Mesenchymal stem cell (in vitro differentiated cells and primary cell): ENCODE results near the gene MKLN1.

Experiments used
- DNase-seq: peaks from one replicate; pipeline ENCODE4 v3.0.0-alpha.2; 2013
- H2AFZ ChIP-seq: one replicate; pipeline ENCODE4 v1.6.1; 2013; ENCODE audit warnings: low read depth, mild to moderate bottlenecking, control low read depth, inconsistent platforms, low read length, moderate library complexity
- H2AK5ac ChIP-seq: 2 replicates; pipeline ENCODE4 v1.6.1; 2013; ENCODE audit warnings: low read length, moderate library complexity, mild to moderate bottlenecking, inconsistent platforms; ENCODE audit not compliant: severe bottlenecking
- H2BK120ac ChIP-seq: one replicate; pipeline ENCODE4 v1.6.1; 2013; ENCODE audit warnings: low read depth, mild to moderate bottlenecking, inconsistent platforms, low read length, moderate library complexity
- H2BK12ac ChIP-seq, 2 experiments: one replicate each; pipeline ENCODE4 v1.6.1; 2013; ENCODE audit warnings: inconsistent platforms in 2 of 2, low read length in 2 of 2, mild to moderate bottlenecking in 2 of 2, moderate library complexity in 2 of 2, control low read depth in 1 of 2
- H2BK15ac ChIP-seq: one replicate; pipeline ENCODE4 v1.6.1; 2013; ENCODE audit warnings: mild to moderate bottlenecking, low read depth, inconsistent platforms; ENCODE audit not compliant: poor library complexity, severe bottlenecking
- H2BK5ac ChIP-seq: 2 replicates; pipeline ENCODE4 v1.6.1; 2013; ENCODE audit warnings: low read depth, mild to moderate bottlenecking, low read length, control low read depth, inconsistent platforms; ENCODE audit not compliant: poor library complexity, severe bottlenecking
- H3K14ac ChIP-seq, 2 experiments: one replicate each; pipeline ENCODE4 v1.6.1; 2013; ENCODE audit warnings: inconsistent platforms in 2 of 2, low read length in 2 of 2, control low read depth in 1 of 2, mild to moderate bottlenecking in 1 of 2, moderate library complexity in 1 of 2
- H3K18ac ChIP-seq, 2 experiments: one replicate each; pipeline ENCODE4 v1.6.1; 2013; ENCODE audit warnings: inconsistent platforms in 2 of 2, low read length in 2 of 2, control low read depth in 1 of 2, low read depth in 1 of 2, mild to moderate bottlenecking in 1 of 2
- H3K23ac ChIP-seq, 2 experiments: one replicate each; pipeline ENCODE4 v1.6.1; 2013; ENCODE audit warnings: inconsistent platforms in 2 of 2, low read length in 2 of 2, mild to moderate bottlenecking in 2 of 2, moderate library complexity in 2 of 2, control low read depth in 1 of 2
- H3K27ac ChIP-seq: 2 replicates; pipeline ENCODE4 v1.5.1; 2013; ENCODE audit warnings: mild to moderate bottlenecking, moderate library complexity, low read length, control low read depth, inconsistent platforms; ENCODE audit not compliant: poor library complexity, severe bottlenecking
- H3K27me3 ChIP-seq, 2 experiments: 2 replicates each; pipeline versions ENCODE4 v1.6.1 to v1.7.0; 2013; ENCODE audit warnings: low read length in 2 of 2, mild to moderate bottlenecking in 2 of 2, moderate library complexity in 2 of 2, control low read depth in 1 of 2, inconsistent platforms in 1 of 2; ENCODE audit not compliant: control insufficient read depth in 1 of 2, insufficient read depth in 1 of 2
- H3K36me3 ChIP-seq, 2 experiments: 2 replicates each; pipeline versions ENCODE4 v1.6.1 to v1.7.0; 2013; ENCODE audit warnings: low read length in 2 of 2, control low read depth in 1 of 2, inconsistent platforms in 1 of 2, low read depth in 1 of 2, mild to moderate bottlenecking in 1 of 2; ENCODE audit not compliant: insufficient read depth in 2 of 2, control insufficient read depth in 1 of 2
- H3K4ac ChIP-seq, 2 experiments: one replicate each; pipeline ENCODE4 v1.6.1; 2013; ENCODE audit warnings: inconsistent platforms in 2 of 2, low read length in 2 of 2, mild to moderate bottlenecking in 2 of 2, moderate library complexity in 2 of 2, control low read depth in 1 of 2, low read depth in 1 of 2
- H3K4me1 ChIP-seq: 2 replicates; pipeline ENCODE4 v1.6.1; 2013; ENCODE audit warnings: low read depth, low read length, control low read depth; ENCODE audit not compliant: control insufficient read depth, insufficient read depth
- H3K4me2 ChIP-seq: 2 replicates; pipeline ENCODE4 v1.6.1; 2013; ENCODE audit warnings: low read length, mild to moderate bottlenecking, inconsistent platforms; ENCODE audit not compliant: poor library complexity, severe bottlenecking
- H3K4me3 ChIP-seq, 2 experiments: 2 replicates each; pipeline versions ENCODE4 v1.5.1 to v1.7.0; 2013; ENCODE audit warnings: low read length in 2 of 2, mild to moderate bottlenecking in 2 of 2, control low read depth in 1 of 2, low read depth in 1 of 2; ENCODE audit not compliant: insufficient read depth in 1 of 2
- H3K79me1 ChIP-seq: replicated peaks from 2 replicates; pipeline ENCODE4 v1.6.1; 2013; ENCODE audit warnings: mild to moderate bottlenecking, control low read depth, low read length, inconsistent platforms; ENCODE audit not compliant: poor library complexity, severe bottlenecking
- H3K9ac ChIP-seq: 2 replicates; pipeline ENCODE4 v1.7.0; 2013; ENCODE audit warnings: mild to moderate bottlenecking, low read length, moderate library complexity
- H3K9me3 ChIP-seq: 2 replicates; pipeline ENCODE4 v1.7.0; 2013; ENCODE audit warnings: mild to moderate bottlenecking, low read length; ENCODE audit not compliant: control insufficient read depth
- H4K8ac ChIP-seq: one replicate; pipeline ENCODE4 v1.6.1; 2013; ENCODE audit warnings: inconsistent platforms, mild to moderate bottlenecking, low read length, moderate library complexity
- H4K91ac ChIP-seq: one replicate; pipeline ENCODE4 v1.6.1; 2013; ENCODE audit warnings: mild to moderate bottlenecking, low read length, inconsistent platforms
- WGBS: methylation state at CpG from one replicate; pipeline ENCODE4 v1.1.7; 2013; ENCODE audit warnings: mixed read lengths; 5-methylcytosine and 5-hydroxymethylcytosine counted together

Gene MKLN1

DNA sequence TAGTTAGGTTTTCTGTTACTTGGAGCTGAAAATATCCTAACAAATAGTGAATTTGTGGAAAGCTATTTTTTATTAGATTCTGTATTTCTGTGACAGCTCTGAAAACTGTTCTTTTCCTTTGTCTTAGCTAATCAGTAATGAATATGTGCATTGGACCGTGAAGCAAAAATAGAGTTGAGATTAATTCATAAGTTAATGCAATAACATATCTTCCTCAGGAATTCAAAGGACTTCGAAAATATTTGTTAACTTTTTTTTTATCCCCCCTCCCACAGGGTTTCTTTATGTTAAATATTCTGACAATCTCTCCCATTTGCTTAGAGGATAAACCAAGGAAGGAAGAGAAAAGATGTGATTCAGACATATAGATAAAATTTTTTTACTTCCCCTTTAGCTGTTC, 127.3 kb downstream of the MKLN1 start:
- Histone ChIP-seq H3K4me1 (peaks cover 5% of the 10 kb centered on the region), H2AK5ac (no peak overlapping the region), H2BK120ac (no peak overlapping the region), H3K79me1 (peaks cover 2% of the 10 kb centered on the region), H3K14ac (no peak overlapping the region), H4K91ac (no peak overlapping the region), H3K18ac (no peak overlapping the region), H3K4ac (no peak overlapping the region), H3K36me3 (peaks cover 0 to 54% of the 10 kb centered on the region in 2 experiments), H3K4me3 (no peak overlapping the region), H3K9ac (no peak overlapping the region), H3K27ac (peak overlapping the region; percentile 96), H3K23ac (no peak overlapping the region), H2BK5ac (no peak overlapping the region), H2BK12ac (no peak overlapping the region), H3K27me3 (no peaks in the 10 kb centered on the region), H2BK15ac (no peak overlapping the region), H4K8ac (no peak overlapping the region), H2AFZ (no peak overlapping the region), H3K9me3 (no peaks in the 10 kb centered on the region), H3K4me2 (no peak overlapping the region)
- no peak for DNase-seq
- no CpG with 5 or more reads among the region's 2 CpGs for WGBS

DNA sequence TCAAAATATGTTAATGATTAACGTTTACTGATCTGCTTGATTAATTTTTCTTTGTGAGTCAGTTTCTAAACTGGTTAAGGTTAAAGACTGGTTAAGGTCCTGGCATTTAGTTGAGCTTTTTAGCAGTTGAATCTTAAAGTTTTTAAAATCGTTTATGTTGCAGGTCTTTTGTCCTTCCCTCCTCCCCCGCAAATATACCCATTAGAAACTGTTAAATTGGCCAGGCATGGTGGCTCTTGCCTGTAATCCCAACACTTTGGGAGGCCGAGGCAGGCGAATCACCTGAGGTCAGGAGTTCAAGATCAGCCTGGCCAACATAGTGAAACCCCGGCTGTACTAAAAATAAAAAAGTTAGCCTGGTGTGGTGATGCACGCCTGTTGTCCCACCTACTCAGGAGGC, 127.9 kb downstream of the MKLN1 start:
- H2AFZ ChIP-seq: no peak overlapping the region
- no peaks in the 10 kb centered on the region for H3K9me3 ChIP-seq
- H3K4me1 ChIP-seq: peaks cover 5% of the 10 kb centered on the region
- no peak overlapping the region for H3K9ac ChIP-seq
- H4K91ac ChIP-seq: no peak overlapping the region
- H3K18ac ChIP-seq: no peak overlapping the region
- WGBS: 92% methylated on average over 7 of the region's 7 CpGs
- no peak overlapping the region for H3K23ac ChIP-seq
- H3K27ac ChIP-seq: peak overlapping the region; percentile 99
- H3K4me2 ChIP-seq: peak overlapping the region; percentile 70
- peaks cover 0 to 54% of the 10 kb centered on the region in 2 experiments for H3K36me3 ChIP-seq
- no peak for DNase-seq
- no peak overlapping the region for H2BK15ac ChIP-seq
- H2AK5ac ChIP-seq: peak overlapping the region; percentile 87
- H2BK5ac ChIP-seq: peak overlapping the region; percentile 92
- H3K4ac ChIP-seq: no peak overlapping the region
- no peak overlapping the region for H4K8ac ChIP-seq
- H2BK120ac ChIP-seq: no peak overlapping the region
- no peak overlapping the region for H3K14ac ChIP-seq
- no peak overlapping the region for H3K4me3 ChIP-seq
- H3K27me3 ChIP-seq: no peaks in the 10 kb centered on the region
- H3K79me1 ChIP-seq: no peaks in the 10 kb centered on the region
- H2BK12ac ChIP-seq: no peak overlapping the region

DNA sequence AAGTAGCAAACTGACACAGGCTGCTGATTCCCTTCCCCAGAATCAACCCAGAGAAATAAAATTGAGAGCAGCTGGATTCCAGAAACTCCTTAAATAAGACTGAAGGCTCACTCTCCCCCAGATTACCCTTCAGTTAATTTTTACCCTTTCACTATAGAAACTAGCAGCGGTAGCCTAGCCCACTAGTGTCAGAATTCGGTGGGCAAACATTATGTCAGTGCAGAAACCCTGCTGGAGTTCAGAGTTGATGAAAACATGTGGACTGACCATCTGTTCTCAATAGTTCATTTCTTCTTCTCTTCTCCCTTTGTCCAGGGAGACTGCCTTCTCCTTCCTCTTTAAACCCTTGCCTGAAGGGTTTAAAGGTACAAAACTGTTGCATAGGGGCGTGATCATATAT, 128.7 kb downstream of the MKLN1 start:
- H3K4ac ChIP-seq: no peak overlapping the region
- no peak overlapping the region for H3K4me2 ChIP-seq
- DNase-seq: no peak
- no peak overlapping the region for H4K8ac ChIP-seq
- H3K9me3 ChIP-seq: no peaks in the 10 kb centered on the region
- H4K91ac ChIP-seq: no peak overlapping the region
- H3K4me1 ChIP-seq: peaks cover 5% of the 10 kb centered on the region
- H3K27me3 ChIP-seq: no peaks in the 10 kb centered on the region
- H3K18ac ChIP-seq: no peak overlapping the region
- H3K4me3 ChIP-seq: no peak overlapping the region
- peaks cover 2% of the 10 kb centered on the region for H3K79me1 ChIP-seq
- H3K9ac ChIP-seq: no peak overlapping the region
- no peak overlapping the region for H3K23ac ChIP-seq
- H2AFZ ChIP-seq: no peak overlapping the region
- H3K36me3 ChIP-seq: peaks cover 0 to 55% of the 10 kb centered on the region in 2 experiments
- H2BK5ac ChIP-seq: no peak overlapping the region
- no peak overlapping the region for H2BK12ac ChIP-seq
- H2BK120ac ChIP-seq: no peak overlapping the region
- no peak overlapping the region for H2AK5ac ChIP-seq
- WGBS: 100% methylated on average over 3 of the region's 3 CpGs
- peak overlapping the region; percentile 95 for H3K27ac ChIP-seq
- no peak overlapping the region for H3K14ac ChIP-seq
- no peak overlapping the region for H2BK15ac ChIP-seq

DNA sequence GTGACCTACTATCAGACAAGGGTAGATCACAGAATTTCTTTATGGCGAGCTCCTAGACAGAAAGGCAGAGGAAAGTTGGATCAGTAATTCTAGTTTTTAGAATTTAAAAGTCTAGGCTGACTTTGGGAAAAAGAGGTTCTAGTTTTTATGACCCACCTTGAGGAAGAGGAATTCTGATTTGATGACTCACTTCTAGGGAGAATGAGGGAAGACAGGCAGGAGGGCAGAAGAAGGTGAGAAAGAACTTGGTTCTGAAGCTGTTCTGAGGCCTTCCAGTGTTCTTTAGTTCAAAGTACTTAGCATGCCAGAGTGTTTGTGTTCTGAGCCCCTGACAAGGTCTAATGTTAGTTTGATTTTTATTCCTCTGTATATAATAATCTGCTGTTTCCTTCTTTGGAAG, 131.6 kb downstream of the MKLN1 start:
- H3K4ac ChIP-seq: no peak overlapping the region
- H3K4me3 ChIP-seq: no peak overlapping the region
- no peaks in the 10 kb centered on the region for H3K9me3 ChIP-seq
- no peaks in the 10 kb centered on the region for H3K27me3 ChIP-seq
- H3K14ac ChIP-seq: no peak overlapping the region
- H3K18ac ChIP-seq: no peak overlapping the region
- H2BK120ac ChIP-seq: no peak overlapping the region
- peak overlapping the region; percentile 11 for H3K27ac ChIP-seq
- H2BK5ac ChIP-seq: no peak overlapping the region
- peaks cover 5% of the 10 kb centered on the region for H3K4me1 ChIP-seq
- H4K91ac ChIP-seq: no peak overlapping the region
- no peak overlapping the region for H3K23ac ChIP-seq
- H2BK15ac ChIP-seq: no peak overlapping the region
- H3K9ac ChIP-seq: no peak overlapping the region
- no peak overlapping the region for H4K8ac ChIP-seq
- H3K4me2 ChIP-seq: no peak overlapping the region
- no peak overlapping the region for H2BK12ac ChIP-seq
- no peak for DNase-seq
- H3K36me3 ChIP-seq: peaks cover 2 to 73% of the 10 kb centered on the region in 2 experiments
- WGBS: 95% methylated on average over 1 of the region's 1 CpG
- H2AK5ac ChIP-seq: peak overlapping the region; percentile 16
- peaks cover 7% of the 10 kb centered on the region for H3K79me1 ChIP-seq
- H2AFZ ChIP-seq: no peak overlapping the region
